ENCODE measurements around the gene CAMTA1.
A peak's percentile ranks its signal among the peaks of the same experiment; 100 is the strongest.

Gene CAMTA1

DNA sequence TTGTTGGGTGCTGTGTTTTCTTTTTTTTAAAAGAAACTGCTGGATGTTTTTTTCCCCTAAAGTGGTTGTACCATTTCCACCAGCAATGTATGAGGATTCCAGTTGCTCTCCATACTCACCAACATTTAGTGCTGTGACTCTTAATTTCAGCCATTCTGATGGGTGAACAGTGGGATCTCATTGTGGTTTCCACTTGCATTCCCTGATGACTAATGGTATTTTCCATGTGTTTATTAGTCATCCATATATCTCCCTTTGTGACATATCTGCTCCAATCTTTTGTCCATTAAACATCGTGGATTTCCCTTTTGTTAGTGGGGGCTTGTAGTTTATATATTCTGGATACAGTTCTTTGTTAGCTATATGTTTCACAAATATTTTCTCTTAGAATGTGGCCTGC lies 206.0 kb downstream of the CAMTA1 start:
- Histone ChIP-seq H3K4me1 (peaks cover 6 to 8% (median 7%) of the 10 kb centered on the region in 10 experiments; a peak in 19 of 20 replicates), H3K36me3 (no peaks in the 10 kb centered on the region), H3K9me3 (replicated peaks in 1 of 11) (peaks cover 0 to 26% (median 17%) of the 10 kb centered on the region in 11 experiments; a peak in 17 of 22 replicates), H3K4me2 (no peak overlapping the region), H3K27me3 (no peaks in the 10 kb centered on the region), H4K20me1 (no peaks in the 10 kb centered on the region), H3K27ac (no peak overlapping the region), H3K4me3 (no peak overlapping the region), H3K9ac (no peak overlapping the region)
- TF ChIP-seq Cebpa-rat (IDR thresholded peaks at IDR 0.05) = no peak

DNA sequence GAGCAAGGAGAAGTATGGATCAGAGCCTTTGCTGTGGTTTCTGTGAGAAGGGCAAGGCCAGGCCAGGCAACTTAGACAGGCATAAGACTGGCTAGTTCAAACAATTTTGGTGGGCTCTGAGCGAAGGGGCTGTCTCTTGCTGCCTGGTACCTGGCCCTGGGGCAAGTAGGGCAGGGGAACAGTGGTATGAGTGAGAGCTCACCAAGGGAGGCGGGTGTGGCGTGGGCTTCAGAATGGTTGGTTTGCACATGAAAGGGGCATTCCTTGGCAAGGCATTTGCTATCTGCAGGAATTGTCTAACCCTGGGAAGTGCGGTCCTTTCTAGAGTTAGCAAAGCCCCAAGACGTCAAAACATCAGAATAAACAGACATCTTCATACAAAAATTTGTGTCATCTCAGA lies 210.5 kb downstream of the CAMTA1 start:
- Histone ChIP-seq H3K27ac (no peak overlapping the region), H3K4me3 (no peak overlapping the region), H3K9ac (no peak overlapping the region), H3K9me3 (replicated peaks in 1 of 11) (peaks cover 0 to 22% (median 15%) of the 10 kb centered on the region in 11 experiments; a peak in 17 of 22 replicates), H3K4me1 (peaks cover 13 to 17% (median 15%) of the 10 kb centered on the region in 10 experiments), H3K27me3 (no peaks in the 10 kb centered on the region), H3K36me3 (no peaks in the 10 kb centered on the region), H3K4me2 (peak overlapping the region; percentile 8 to 55 (median 30); a peak in 17 of 22 replicates), H4K20me1 (no peaks in the 10 kb centered on the region)
- TF ChIP-seq Cebpa-rat (IDR thresholded peaks at IDR 0.05) = no peak

- Histone ChIP-seq H4K20me1 (no peaks in the 10 kb centered on the region), H3K4me3 (no peak overlapping the region), H3K4me1 (peaks cover 13 to 17% (median 15%) of the 10 kb centered on the region in 10 experiments), H3K27ac (no peak overlapping the region), H3K27me3 (no peaks in the 10 kb centered on the region), H3K9ac (no peak overlapping the region), H3K4me2 (peak overlapping the region; percentile 8 to 55 (median 30); a peak in 20 of 22 replicates), H3K9me3 (replicated peaks in 1 of 11) (peaks cover 0 to 22% (median 15%) of the 10 kb centered on the region in 11 experiments; a peak in 17 of 22 replicates), H3K36me3 (no peaks in the 10 kb centered on the region)
- TF ChIP-seq Cebpa-rat (IDR thresholded peaks at IDR 0.05) = no peak
These were observed 211.1 kb downstream of the CAMTA1 start for GRCh38 chr1:6996371-6996770.

DNA sequence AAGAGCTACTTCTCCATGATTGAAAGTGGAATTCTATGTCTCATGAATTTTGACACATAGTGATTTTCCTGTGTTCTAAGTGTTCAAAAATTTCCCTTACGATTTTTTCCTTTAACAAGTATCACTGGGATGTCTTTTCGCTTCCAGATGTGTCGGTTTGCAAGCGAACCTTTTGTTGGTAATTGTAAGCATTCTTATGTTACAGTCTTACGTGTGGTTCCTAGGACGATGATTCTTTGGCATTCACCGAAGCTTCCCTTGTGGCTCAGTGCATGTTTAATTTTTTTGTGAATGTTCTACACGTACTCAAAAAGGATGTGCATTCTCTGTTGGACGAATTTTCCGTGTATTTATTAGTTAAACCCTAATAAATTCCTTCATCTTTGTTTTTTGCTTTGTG lies 211.6 kb downstream of the CAMTA1 start:
- H3K4me1 ChIP-seq = peaks cover 13 to 17% (median 15%) of the 10 kb centered on the region in 10 experiments
- H3K4me2 ChIP-seq = peak overlapping the region in 10 of 11 experiments; percentile 12 to 55 (median 32); a peak in 14 of 22 replicates
- H3K9me3 ChIP-seq (replicated peaks in 1 of 11) = peaks cover 0 to 22% (median 15%) of the 10 kb centered on the region in 11 experiments; a peak in 17 of 22 replicates
- no peak overlapping the region for H3K27ac ChIP-seq
- TF ChIP-seq Cebpa-rat (IDR thresholded peaks at IDR 0.05) = no peak
- no peaks in the 10 kb centered on the region for H3K36me3 ChIP-seq
- H3K27me3 ChIP-seq = no peaks in the 10 kb centered on the region
- H4K20me1 ChIP-seq = no peaks in the 10 kb centered on the region
- H3K9ac ChIP-seq = no peak overlapping the region
- no peak overlapping the region for H3K4me3 ChIP-seq

GRCh38 chr1:6998267-6998666 lies 213.0 kb downstream of the CAMTA1 start:
- TF ChIP-seq Cebpa-rat (IDR thresholded peaks at IDR 0.05) = no peak
- Histone ChIP-seq H3K4me2 (no peak overlapping the region), H3K4me1 (peaks cover 13 to 17% (median 15%) of the 10 kb centered on the region in 10 experiments), H3K9ac (no peak overlapping the region), H4K20me1 (no peaks in the 10 kb centered on the region), H3K36me3 (no peaks in the 10 kb centered on the region), H3K27me3 (no peaks in the 10 kb centered on the region), H3K9me3 (replicated peaks in 1 of 11) (peaks cover 0 to 14% (median 12%) of the 10 kb centered on the region in 11 experiments; a peak in 16 of 22 replicates), H3K27ac (no peak overlapping the region), H3K4me3 (no peak overlapping the region)

DNA sequence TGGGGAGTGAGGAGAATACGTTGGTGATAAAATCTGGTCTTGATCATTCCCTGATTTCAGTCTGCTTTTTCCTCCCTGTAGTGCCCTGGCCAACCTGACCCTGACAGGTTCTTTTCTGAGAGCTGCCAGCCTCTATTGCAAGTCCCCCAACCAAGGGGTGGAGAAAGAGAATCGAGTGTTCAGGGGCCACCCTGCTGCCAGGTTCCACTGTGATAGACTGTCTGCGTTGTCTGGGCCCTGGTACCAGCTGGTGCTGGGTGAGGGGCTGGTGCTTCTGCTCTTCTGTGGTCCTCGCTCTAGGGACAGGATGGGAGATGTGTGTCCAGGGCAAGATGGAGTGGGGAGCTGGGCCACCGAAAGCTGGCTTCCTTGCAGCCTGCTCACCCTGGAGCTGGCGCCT lies 214.6 kb downstream of the CAMTA1 start:
- Histone ChIP-seq H3K4me2 (no peak overlapping the region), H3K4me3 (no peak overlapping the region), H4K20me1 (no peaks in the 10 kb centered on the region), H3K9me3 (replicated peaks in 1 of 11) (peaks cover 0 to under 1% (median 0%) of the 10 kb centered on the region in 11 experiments; a peak in 2 of 22 replicates), H3K9ac (no peak overlapping the region), H3K27me3 (no peaks in the 10 kb centered on the region), H3K27ac (no peak overlapping the region), H3K36me3 (no peaks in the 10 kb centered on the region), H3K4me1 (peaks cover 13 to 17% (median 15%) of the 10 kb centered on the region in 10 experiments)
- no peak for TF ChIP-seq Cebpa-rat (IDR thresholded peaks at IDR 0.05)

DNA sequence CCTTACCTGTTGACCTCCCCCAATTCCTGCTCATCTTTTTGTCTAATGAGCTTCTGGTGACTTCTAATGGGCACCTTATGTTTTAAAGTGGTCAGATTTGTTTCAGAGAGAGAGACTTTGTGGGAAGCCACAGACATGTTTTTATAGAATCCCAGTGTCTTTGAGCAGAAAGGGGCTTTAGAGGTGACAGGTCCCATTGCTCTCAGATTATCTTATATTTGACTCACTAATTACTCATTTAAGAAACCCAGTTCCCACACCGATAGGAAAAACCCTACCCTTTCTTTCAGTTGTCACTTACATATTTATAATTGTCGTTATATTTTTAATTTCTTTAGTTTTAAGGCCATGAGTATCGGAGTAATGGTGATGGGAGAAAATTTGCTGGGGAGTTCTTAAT lies 215.5 kb downstream of the CAMTA1 start:
- Histone ChIP-seq H3K4me1 (peaks cover 11 to 15% (median 14%) of the 10 kb centered on the region in 10 experiments), H3K4me2 (no peak overlapping the region), H3K27ac (no peak overlapping the region), H3K4me3 (no peak overlapping the region), H3K27me3 (no peaks in the 10 kb centered on the region), H3K9ac (no peak overlapping the region), H3K36me3 (no peaks in the 10 kb centered on the region), H4K20me1 (no peaks in the 10 kb centered on the region), H3K9me3 (replicated peaks in 1 of 11) (no peaks in the 10 kb centered on the region)
- no peak for TF ChIP-seq Cebpa-rat (IDR thresholded peaks at IDR 0.05)

DNA sequence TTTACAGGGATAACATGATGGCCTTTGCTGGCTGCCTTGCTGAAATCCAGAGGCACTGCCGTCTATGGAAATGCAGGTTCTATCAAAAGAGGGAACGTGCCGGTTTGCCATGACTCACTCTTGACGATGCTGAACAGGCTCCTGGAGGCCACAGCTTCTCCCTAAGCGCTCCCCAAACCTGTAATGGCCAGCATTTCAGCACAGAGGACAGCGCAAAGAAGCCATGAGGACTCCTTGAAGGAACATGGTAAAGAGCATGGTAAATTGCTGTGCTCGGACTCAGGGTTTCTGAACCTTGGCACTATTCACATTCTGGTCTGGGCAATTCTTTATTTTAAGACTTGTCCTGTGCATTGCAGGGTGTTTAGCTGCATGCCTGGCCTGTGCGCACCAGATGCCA lies 217.5 kb downstream of the CAMTA1 start:
- Histone ChIP-seq H3K9ac (no peak overlapping the region), H3K9me3 (replicated peaks in 1 of 11) (no peaks in the 10 kb centered on the region), H3K27me3 (no peaks in the 10 kb centered on the region), H3K4me3 (no peak overlapping the region), H3K27ac (no peak overlapping the region), H3K4me2 (no peak overlapping the region), H4K20me1 (no peaks in the 10 kb centered on the region), H3K4me1 (no peaks in the 10 kb centered on the region), H3K36me3 (no peaks in the 10 kb centered on the region)
- no peak for TF ChIP-seq Cebpa-rat (IDR thresholded peaks at IDR 0.05)

DNA sequence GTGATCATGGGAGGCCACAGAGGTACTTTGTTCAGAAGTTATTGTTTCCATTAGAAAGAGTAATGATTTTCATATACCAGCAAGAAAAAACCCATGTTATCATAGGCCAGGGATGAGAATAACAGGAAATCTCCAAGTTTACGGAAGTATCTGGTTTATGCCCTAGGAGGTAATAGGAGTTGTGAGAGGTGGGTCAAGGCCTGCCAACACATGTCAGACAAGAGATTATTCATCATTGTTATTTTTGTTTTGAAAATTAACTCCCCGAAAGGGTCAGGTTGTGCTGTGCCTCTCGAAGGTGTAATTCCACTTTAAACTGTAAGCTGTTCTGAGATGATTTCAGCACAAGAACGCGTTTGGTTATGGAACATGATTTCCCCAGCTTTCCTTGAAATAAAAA lies 218.4 kb downstream of the CAMTA1 start:
- Histone ChIP-seq H3K36me3 (no peaks in the 10 kb centered on the region), H3K4me1 (no peaks in the 10 kb centered on the region), H3K4me3 (no peak overlapping the region), H3K4me2 (no peak overlapping the region), H4K20me1 (no peaks in the 10 kb centered on the region), H3K9me3 (replicated peaks in 1 of 11) (no peaks in the 10 kb centered on the region), H3K27ac (no peak overlapping the region), H3K9ac (no peak overlapping the region), H3K27me3 (no peaks in the 10 kb centered on the region)
- TF ChIP-seq Cebpa-rat (IDR thresholded peaks at IDR 0.05) = no peak

DNA sequence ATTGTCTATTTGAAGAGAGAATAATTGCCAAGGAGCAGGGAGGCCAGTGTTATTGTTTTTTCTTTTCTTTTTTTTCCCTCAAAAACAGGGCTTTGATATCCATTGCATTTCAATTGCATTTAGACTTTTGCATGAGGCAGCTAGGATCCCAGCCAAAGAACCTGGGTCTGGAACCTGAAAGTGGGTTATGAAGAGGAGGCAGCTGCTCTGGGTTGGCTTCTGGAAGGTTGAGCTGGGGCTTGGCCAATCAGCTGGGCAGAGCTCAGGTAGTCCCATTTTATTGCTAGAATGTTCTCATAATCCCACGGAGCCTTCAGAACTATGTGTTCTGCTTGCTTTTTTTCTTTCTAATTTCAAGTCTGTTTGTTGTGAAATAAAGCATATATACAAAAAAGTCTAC lies 218.9 kb downstream of the CAMTA1 start:
- H3K4me2 ChIP-seq = no peak overlapping the region
- TF ChIP-seq Cebpa-rat (IDR thresholded peaks at IDR 0.05) = no peak
- no peaks in the 10 kb centered on the region for H4K20me1 ChIP-seq
- peaks cover 0 to 4% (median 0%) of the 10 kb centered on the region in 10 experiments; a peak in 1 of 20 replicates for H3K4me1 ChIP-seq
- H3K4me3 ChIP-seq = no peak overlapping the region
- H3K9me3 ChIP-seq (replicated peaks in 1 of 11) = no peaks in the 10 kb centered on the region
- H3K27ac ChIP-seq = no peak overlapping the region
- no peaks in the 10 kb centered on the region for H3K27me3 ChIP-seq
- no peak overlapping the region for H3K9ac ChIP-seq
- H3K36me3 ChIP-seq = no peaks in the 10 kb centered on the region

All from BLaER1 treated with 17β-estradiol and CSF1 and Interleukin-3, amounts not matched to agents 10 nM and 100 nM (cell line).